K562 (cell line): ENCODE results near the gene PCBD1. TPM values are rescaled to one million over a fixed set of nuclear protein-coding genes. Genes with fewer than 3 reads are reported as not detected.

Experiments used
- ATAC-seq: fragments of 200-7000 bp; cut with Tn5 transposase; 3 replicates; pipeline ENCODE4 v1.9.1; 2020; ENCODE audit warnings: moderate library complexity
- BruUV-seq: library from RNA; stranded (reverse); fragments of 400-500 nt; replicated peaks from 2 replicates; lab custom pipeline; 2021; lab: Mats Ljungman, UMichigan
- CTCF ChIA-PET: fragments of 300-600 bp; formaldehyde crosslinking; extraction: SDS; loops from one replicate; lab custom pipeline; 2021; ENCODE audit warnings: low intra/inter-chr PET ratio; lab: Yijun Ruan, JAX
- POLR2A ChIA-PET: fragments of 300-600, 350-650 bp; sonication (Branson Sonifier 250); formaldehyde crosslinking; extraction: SDS; loops from one replicate; lab custom pipeline; 2021; ENCODE audit warnings: antibody characterized with exemption, inconsistent platforms; lab: Yijun Ruan, JAX
- DNase-seq, 4 experiments: peaks; one replicate each; pipeline versions ENCODE4 v3.0.0 to v3.0.0-alpha.2; 2011 to 2018; ENCODE audit warnings: low spot score in 3 of 4, mixed read lengths in 3 of 4; ENCODE audit errors: extremely low read depth in 1 of 4
- FAIRE-seq: peaks from 2 replicates; lab custom pipeline; 2011; peaks lifted over from hg19 to GRCh38; lab: Jason Lieb, UNC
- H2AFZ ChIP-seq: 2 replicates; pipeline ENCODE4 v1.6.0; 2011; ENCODE audit warnings: low read depth, low read length, control low read depth, inconsistent platforms
- H3K27ac ChIP-seq: fragments of 200-600 bp; 3 replicates; pipeline ENCODE4 v1.8.0; 2011; ENCODE audit warnings: low read depth, mild to moderate bottlenecking, control low read depth, inconsistent platforms, low read length, moderate library complexity, mixed read lengths; ENCODE audit errors: extremely low read depth
- H3K27me3 ChIP-seq, 2 experiments: fragments of 300-600 bp in 1 of 2; 2 replicates in 1 of 2; 3 replicates in 1 of 2; pipeline versions ENCODE4 v1.6.0 to v1.8.0; 2011; ENCODE audit warnings: inconsistent platforms in 2 of 2, low read length in 2 of 2, mild to moderate bottlenecking in 1 of 2, mixed read lengths in 1 of 2, moderate library complexity in 1 of 2; ENCODE audit not compliant: control insufficient read depth in 2 of 2, insufficient read depth in 2 of 2
- H3K36me3 ChIP-seq: fragments of 300-600 bp; 3 replicates; pipeline ENCODE4 v1.8.0; 2011; ENCODE audit warnings: mild to moderate bottlenecking, low read length, inconsistent platforms; ENCODE audit not compliant: control insufficient read depth, insufficient read depth
- H3K4me1 ChIP-seq, 2 experiments: fragments of 200-600 bp in 1 of 2; replicated peaks in 1 of 2; 2 replicates in 1 of 2; 3 replicates in 1 of 2; pipeline versions ENCODE4 v1.5.1 to v1.8.0; 2011; ENCODE audit warnings: inconsistent platforms in 2 of 2, low read length in 2 of 2, mild to moderate bottlenecking in 1 of 2, mixed read lengths in 1 of 2, moderate library complexity in 1 of 2; ENCODE audit not compliant: control insufficient read depth in 2 of 2, insufficient read depth in 2 of 2
- H3K4me2 ChIP-seq: 2 replicates; pipeline ENCODE4 v1.6.1; 2011; ENCODE audit warnings: low read length, control low read depth, inconsistent platforms, mixed read lengths; ENCODE audit not compliant: insufficient read depth
- H3K4me3 ChIP-seq: fragments of 200-600 bp; sonication (generic), shearing (Covaris generic); 2 replicates; pipeline ENCODE4 v1.5.1; 2016; ENCODE audit warnings: control low read depth, inconsistent platforms
- H3K79me2 ChIP-seq: fragments of 200-600 bp; 3 replicates; pipeline ENCODE4 v1.8.0; 2011; ENCODE audit warnings: low read length, inconsistent platforms; ENCODE audit not compliant: control insufficient read depth, insufficient read depth
- H3K9ac ChIP-seq, 2 experiments: 2 replicates each; pipeline versions ENCODE4 v1.6.0 to v1.6.1; 2011; ENCODE audit warnings: low read depth in 2 of 2, low read length in 2 of 2, control low read depth in 1 of 2, inconsistent platforms in 1 of 2, mild to moderate bottlenecking in 1 of 2, mixed read lengths in 1 of 2; ENCODE audit not compliant: insufficient read depth in 1 of 2
- H3K9me1 ChIP-seq: one replicate; pipeline ENCODE4 v1.6.0; 2011; ENCODE audit warnings: inconsistent platforms, mild to moderate bottlenecking, low read length, moderate library complexity; ENCODE audit not compliant: control insufficient read depth, insufficient read depth
- H3K9me3 ChIP-seq: replicated peaks from 2 replicates; pipeline ENCODE4 v1.5.1; 2011; ENCODE audit warnings: low read depth, low read length, inconsistent platforms; ENCODE audit not compliant: control insufficient read depth, insufficient read depth
- H4K20me1 ChIP-seq: replicated peaks from 2 replicates; pipeline ENCODE4 v1.6.1; 2011; ENCODE audit warnings: low read length, inconsistent platforms, mixed read lengths; ENCODE audit not compliant: control insufficient read depth, insufficient read depth
- ARNT ChIP-seq, 2 experiments: fragments of 450-650 bp; IDR thresholded peaks; 2 replicates each; pipeline ENCODE4 v1.6.1; 2016; ENCODE audit warnings: mild to moderate bottlenecking in 1 of 2
- ETS2 ChIP-seq: IDR thresholded peaks from 2 replicates; pipeline ENCODE4 v1.6.1; 2016; ENCODE audit warnings: borderline replicate concordance, missing genetic modification characterization, mild to moderate bottlenecking, moderate library complexity, missing compliant biosample characterization; ENCODE audit not compliant: poor library complexity, severe bottlenecking
- KDM2B ChIP-seq: fragments of 250-450 bp; sonication (Bioruptor Pico); IDR thresholded peaks from 2 replicates; pipeline ENCODE4 v1.8.0; 2021; ENCODE audit warnings: mild to moderate bottlenecking, moderate library complexity
- NCOA6 ChIP-seq: fragments of 450-650 bp; IDR thresholded peaks from 2 replicates; pipeline ENCODE4 v1.6.1; 2017; ENCODE audit warnings: mild to moderate bottlenecking
- PTTG1 ChIP-seq: fragments of 450-650 bp; IDR thresholded peaks from 2 replicates; pipeline ENCODE4 v1.6.1; 2016; ENCODE audit warnings: low read depth, mild to moderate bottlenecking, missing genetic modification characterization, missing compliant biosample characterization
- ZNF354B ChIP-seq: fragments of 250-450 bp; sonication (Bioruptor Pico); IDR thresholded peaks from 2 replicates; pipeline ENCODE4 v1.4.0; 2020
- WGBS: fragments of 100-300 bp; shearing (Covaris generic); methylation state at CpG from one replicate; pipeline ENCODE4 v1.1.6; 2016; ENCODE audit warnings: low coverage, mixed read lengths; ENCODE audit not compliant: insufficient coverage; ENCODE audit errors: missing lambda C conversion rate; 5-methylcytosine and 5-hydroxymethylcytosine counted together
- in situ Hi-C: fragments of 300-500 bp; cut with MboI; formaldehyde crosslinking; loops from 4 replicates; pipeline ENCODE4 v1.15.0; 2018; ENCODE audit warnings: inconsistent platforms, mixed read lengths
- intact Hi-C: fragments of 100-400 bp; cut with micrococcal nuclease; formaldehyde crosslinking; loops from 2 replicates; pipeline ENCODE4 v1.14.2; 2022
- polyA plus RNA-seq, 8 experiments: library from polyadenylated mRNA; depleted of rRNA in 4 of 8; stranded (reverse) in 5 of 8; unstranded in 3 of 8; fragments of >200 nt; fragmentation: Nextera tagmentation in 2 of 8; fragmentation: Illumina TruSeq in 1 of 8; extraction: Ambion mirVana in 2 of 8; extraction: Trizol in 1 of 8; gene quantifications; 2 replicates each; pipeline versions ENCODE4 v1.2.1 to v1.2.3, GENCODE V29; 2011 to 2014; ENCODE audit warnings: inconsistent platforms in 1 of 8, missing spikeins in 1 of 8
- total RNA-seq, 7 experiments: library from RNA; depleted of rRNA in 6 of 7; stranded (reverse); fragments of >200 nt in 6 of 7; fragmentation: Illumina TruSeq in 2 of 7; extraction: Trizol in 2 of 7; gene quantifications; 2 replicates each; pipeline versions ENCODE4 v1.2.1 to v1.2.3, GENCODE V29; 2011 to 2021; ENCODE audit warnings: low replicate concordance in 1 of 7
- TF ChIP-seq, protein P1 (sequence below): fragments of 450-650 bp; IDR thresholded peaks from 2 replicates; pipeline ENCODE4 v1.6.1; 2018; ENCODE audit not compliant: partially characterized antibody

The PCBD1 gene
- total and polyA plus RNA-seq, 9 of the 15 experiments (the other 6 are each of a cell fraction or from before 2014, with no cell fraction given), result 14.6 to 109 (median 57.0) TPM

GRCh38 chr10:70838270-70838805 lies 50.0 kb downstream of the PCBD1 start (continued):
- TF ChIP-seq, protein P1, sequence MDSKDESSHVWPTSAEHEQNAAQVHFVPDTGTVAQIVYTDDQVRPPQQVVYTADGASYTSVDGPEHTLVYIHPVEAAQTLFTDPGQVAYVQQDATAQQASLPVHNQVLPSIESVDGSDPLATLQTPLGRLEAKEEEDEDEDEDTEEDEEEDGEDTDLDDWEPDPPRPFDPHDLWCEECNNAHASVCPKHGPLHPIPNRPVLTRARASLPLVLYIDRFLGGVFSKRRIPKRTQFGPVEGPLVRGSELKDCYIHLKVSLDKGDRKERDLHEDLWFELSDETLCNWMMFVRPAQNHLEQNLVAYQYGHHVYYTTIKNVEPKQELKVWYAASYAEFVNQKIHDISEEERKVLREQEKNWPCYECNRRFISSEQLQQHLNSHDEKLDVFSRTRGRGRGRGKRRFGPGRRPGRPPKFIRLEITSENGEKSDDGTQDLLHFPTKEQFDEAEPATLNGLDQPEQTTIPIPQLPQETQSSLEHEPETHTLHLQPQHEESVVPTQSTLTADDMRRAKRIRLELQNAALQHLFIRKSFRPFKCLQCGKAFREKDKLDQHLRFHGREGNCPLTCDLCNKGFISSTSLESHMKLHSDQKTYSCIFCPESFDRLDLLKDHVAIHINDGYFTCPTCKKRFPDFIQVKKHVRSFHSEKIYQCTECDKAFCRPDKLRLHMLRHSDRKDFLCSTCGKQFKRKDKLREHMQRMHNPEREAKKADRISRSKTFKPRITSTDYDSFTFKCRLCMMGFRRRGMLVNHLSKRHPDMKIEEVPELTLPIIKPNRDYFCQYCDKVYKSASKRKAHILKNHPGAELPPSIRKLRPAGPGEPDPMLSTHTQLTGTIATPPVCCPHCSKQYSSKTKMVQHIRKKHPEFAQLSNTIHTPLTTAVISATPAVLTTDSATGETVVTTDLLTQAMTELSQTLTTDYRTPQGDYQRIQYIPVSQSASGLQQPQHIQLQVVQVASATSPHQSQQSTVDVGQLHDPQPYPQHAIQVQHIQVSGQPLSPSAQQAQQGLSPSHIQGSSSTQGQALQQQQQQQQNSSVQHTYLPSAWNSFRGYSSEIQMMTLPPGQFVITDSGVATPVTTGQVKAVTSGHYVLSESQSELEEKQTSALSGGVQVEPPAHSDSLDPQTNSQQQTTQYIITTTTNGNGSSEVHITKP, result no peak
- TF ChIP-seq ZNF354B (no peak), NCOA6 (no peak), ETS2 (no peak)

GRCh38 chr10:70837660-70838059 lies 50.7 kb downstream of the PCBD1 start:
- Histone ChIP-seq H3K9me1 (no peaks in the 10 kb centered on the region), H3K4me2 (no peak overlapping the region), H3K4me3 (no peak overlapping the region), H3K79me2 (no peaks in the 10 kb centered on the region), H3K9me3 (no peaks in the 10 kb centered on the region; the same call in none of the 2 replicates), H3K9ac (no peak overlapping the region), H3K4me1 (peaks cover 0 to 18% of the 10 kb centered on the region in 2 experiments; a peak in 3 of 5 replicates), H2AFZ (no peak overlapping the region), H3K27me3 (no peaks in the 10 kb centered on the region), H3K36me3 (no peaks in the 10 kb centered on the region), H3K27ac (no peak overlapping the region), H4K20me1 (no peaks in the 10 kb centered on the region)
- ChIA-PET CTCF (no interaction called here), POLR2A (no interaction called here)
- in situ Hi-C loops (no loop called here), intact Hi-C loops (no loop called here)
- FAIRE-seq, result no peak
- 71% methylated on average over 3 of the region's 3 CpGs for WGBS
- no TSS peak for BruUV-seq
- DNase-seq, result no peak
- no peak for TF ChIP-seq PTTG1 (tag)
- TF ChIP-seq KDM2B (CRISPR knock-in tag), result no peak
- TF ChIP-seq ARNT (IDR thresholded peaks at IDR 0.05), result no peak
- ATAC-seq, result no peak
